Measurements from ENCODE around the gene TRAM2. TPM values are rescaled to one million over a fixed set of nuclear protein-coding genes. Genes with fewer than 3 reads are reported as not detected.

The TRAM2 gene
- total RNA-seq, 1 experiment from 2014 or later: 21.2 TPM

- no peak overlapping the region for H4K5ac ChIP-seq (ENCODE audit: insufficient read length, low read depth, low read length)
- no peak overlapping the region for H3K4ac ChIP-seq (ENCODE audit: low read depth, low read length)
- H3K27me3 ChIP-seq (ENCODE audit: insufficient read depth, low read length): no peaks in the 10 kb centered on the region
- no peaks in the 10 kb centered on the region for H4K20me1 ChIP-seq (ENCODE audit: control insufficient read depth, insufficient read depth, insufficient read length)
- no peak overlapping the region for H3K9ac ChIP-seq (ENCODE audit: extremely low read depth, insufficient read length, low read length)
- Mint-ChIP-seq H3K4me3 (peak overlapping the region in 1 of 2 experiments; percentile 7; a peak in 3 of 5 replicates), H3K4me1 (peaks cover 31 to 49% of the 10 kb centered on the region in 2 experiments), H3K27ac (peak overlapping the region; percentile 92 to 95 (median 92)), H3K9me3 (no peaks in the 10 kb centered on the region), H3K36me3 (ENCODE audit: insufficient read depth in 1 of 3, low read depth in 3 of 3) (peaks cover 6 to 30% (median 9%) of the 10 kb centered on the region in 3 experiments; a peak in 4 of 7 replicates), H3K27me3 (ENCODE audit: low read depth) (no peaks in the 10 kb centered on the region)
- no peak overlapping the region for H3T11ph ChIP-seq (ENCODE audit: low read length)
- H2AK5ac ChIP-seq (ENCODE audit: insufficient read length, low read length): no peak overlapping the region
- H3K9me3 ChIP-seq (ENCODE audit: control insufficient read depth, low read depth, low read length): no peaks in the 10 kb centered on the region
- TF ChIP-seq CTCF (conservative IDR thresholded peaks at IDR 0.05): no peak
- no peaks in the 10 kb centered on the region for H3K23me2 ChIP-seq (ENCODE audit: insufficient read length, low read depth, low read length, poor library complexity, severe bottlenecking)
- no peak overlapping the region for H2BK20ac ChIP-seq (ENCODE audit: low read depth, low read length, poor library complexity, severe bottlenecking)
- no peak overlapping the region for H2BK5ac ChIP-seq (ENCODE audit: insufficient read length, low read length)
- no peak overlapping the region for H2BK15ac ChIP-seq (ENCODE audit: low read depth, low read length)
- H3K4me1 ChIP-seq (ENCODE audit: insufficient read depth, low read length): peaks cover 3% of the 10 kb centered on the region; the same call in 1 of the 2 replicates
- H2BK120ac ChIP-seq (ENCODE audit: low read depth, low read length, poor library complexity, severe bottlenecking): no peak overlapping the region
- H2BK12ac ChIP-seq (ENCODE audit: insufficient read length, low read depth, low read length): no peak overlapping the region
- H3K14ac ChIP-seq (ENCODE audit: insufficient read depth, low read length): peak overlapping the region; percentile 51; the same call in 1 of the 2 replicates
- peaks cover 2% of the 10 kb centered on the region; the same call in 1 of the 2 replicates for H3K79me2 ChIP-seq (ENCODE audit: insufficient read depth, low read length)
- H3K23ac ChIP-seq (ENCODE audit: insufficient read length, low read depth, low read length): no peak overlapping the region
- H4K91ac ChIP-seq (ENCODE audit: insufficient read length, low read depth, low read length): no peak overlapping the region
- H3K56ac ChIP-seq (ENCODE audit: insufficient read length, low read depth, low read length): no peak overlapping the region
- no peak overlapping the region for H4K8ac ChIP-seq (replicated peaks; ENCODE audit: insufficient read length, low read depth, low read length)
- no peak overlapping the region for H2AFZ ChIP-seq (ENCODE audit: low read length)
- peak; percentile 90 for DNase-seq
- H3K79me1 ChIP-seq (ENCODE audit: insufficient read depth, low read depth, low read length, poor library complexity, severe bottlenecking): no peaks in the 10 kb centered on the region
- peak overlapping the region; percentile 9 for H3K4me2 ChIP-seq (ENCODE audit: insufficient read depth, insufficient read length, low read length)
- peak overlapping the region; percentile 1 for H3K18ac ChIP-seq (ENCODE audit: insufficient read length, low read depth, low read length)
- WGBS (ENCODE audit: extremely low coverage, insufficient read length, low lambda C conversion rate): no CpG with 5 or more reads among the region's 14 CpGs
- no peak overlapping the region for H3K27ac ChIP-seq (ENCODE audit: insufficient read length, low read depth, low read length)
Measured at GRCh38 chr6:52517502-52518278, 59.2 kb downstream of the TRAM2 start.

All from H9 (cell line).